Measurements from ENCODE around the gene CNTN1.

Gene CNTN1

GRCh38 chr12:41120211-41120610, 428.0 kb downstream of the CNTN1 start:
- no peak for TF ChIP-seq CTCF (IDR thresholded peaks at IDR 0.05; ENCODE audit: low read depth, low read length, missing control alignments)
- no peak overlapping the region for H3K4me3 ChIP-seq (ENCODE audit: low read depth, low read length)
- in situ Hi-C loops (cut with HindIII; ENCODE audit: low sequenced_read_pairs), result no loop called here
- peak; percentile 34 for DNase-seq (ENCODE audit: low read depth)

- no peak for DNase-seq (ENCODE audit: low read depth)
- in situ Hi-C loops (cut with HindIII; ENCODE audit: low sequenced_read_pairs), result no loop called here
- TF ChIP-seq CTCF (IDR thresholded peaks at IDR 0.05; ENCODE audit: low read depth, low read length, missing control alignments), result no peak
- H3K4me3 ChIP-seq (ENCODE audit: low read depth, low read length), result no peak overlapping the region
Measured at GRCh38 chr12:41121374-41121773, 429.1 kb downstream of the CNTN1 start.

All from astrocyte of the cerebellum (primary cell).